Erythroblast (primary cell): Measurements from ENCODE around the gene PLCH2.

Experiments used
- GATA1 ChIP-seq: IDR thresholded peaks from 2 replicates; pipeline ENCODE4 v1.6.1; 2011; ENCODE audit warnings: low read depth, mild to moderate bottlenecking, control low read depth, low read length, moderate library complexity
- POLR2A ChIP-seq: IDR thresholded peaks from 2 replicates; pipeline ENCODE4 v1.6.1; 2011; ENCODE audit warnings: mild to moderate bottlenecking, low read length

GRCh38 chr1:2553871-2554620 is 78.0 kb downstream of the PLCH2 start:
- no peak for TF ChIP-seq POLR2A
- no peak for TF ChIP-seq GATA1
